Calu3 (cell line): ENCODE data around the gene AVPI1. TPM values are rescaled to one million over a fixed set of nuclear protein-coding genes. Genes with fewer than 3 reads are reported as not detected.

ENCODE experiments used
- BruUV-seq: library from RNA; stranded (reverse); fragments of 400-500 nt; replicated peaks from 2 replicates; lab custom pipeline; 2021; lab: Mats Ljungman, UMichigan
- CTCF ChIA-PET: fragments of 300-600 bp; sonication (Branson Sonifier 250); formaldehyde crosslinking; loops from one replicate; lab custom pipeline; 2022; ENCODE audit warnings: antibody characterized with exemption; lab: Charles Lee
- DNase-seq: peaks from one replicate; pipeline ENCODE4 v3.0.0; 2022
- H3K27ac Mint-ChIP-seq: one replicate; pipeline ENCODE4 v1.8.0; 2022; ENCODE audit warnings: mixed read lengths; ENCODE audit not compliant: unreplicated experiment
- H3K27me3 Mint-ChIP-seq: one replicate; pipeline ENCODE4 v1.8.0; 2022; ENCODE audit warnings: mixed read lengths; ENCODE audit not compliant: unreplicated experiment
- H3K36me3 Mint-ChIP-seq: one replicate; pipeline ENCODE4 v1.8.0; 2022; ENCODE audit warnings: mild to moderate bottlenecking, moderate library complexity, mixed read lengths; ENCODE audit not compliant: insufficient read depth, unreplicated experiment
- H3K4me1 Mint-ChIP-seq: one replicate; pipeline ENCODE4 v1.8.0; 2022; ENCODE audit warnings: mild to moderate bottlenecking, low read depth, mixed read lengths; ENCODE audit not compliant: unreplicated experiment
- H3K4me3 Mint-ChIP-seq: one replicate; pipeline ENCODE4 v1.8.0; 2022; ENCODE audit warnings: mild to moderate bottlenecking, low read depth, moderate library complexity, mixed read lengths; ENCODE audit not compliant: unreplicated experiment
- H3K9me3 Mint-ChIP-seq: one replicate; pipeline ENCODE4 v1.8.0; 2022; ENCODE audit warnings: low read depth, mixed read lengths; ENCODE audit not compliant: unreplicated experiment
- intact Hi-C: fragments of 100-400 bp; cut with micrococcal nuclease; formaldehyde crosslinking; loops from one replicate; pipeline ENCODE4 v1.10.0; 2022; ENCODE audit not compliant: unreplicated experiment
- total RNA-seq: library from RNA; stranded (reverse); gene quantifications from 2 replicates; pipeline ENCODE4 v1.2.3, GENCODE V29; 2022
- TF ChIP-seq, protein P1 (sequence below): fragments of 200-600 bp; IDR thresholded peaks from one replicate; pipeline ENCODE4 v1.8.0; 2022; ENCODE audit warnings: antibody characterized with exemption; ENCODE audit not compliant: unreplicated experiment

AVPI1 gene
- total RNA-seq, 1 experiment from 2014 or later: 16.9 TPM

DNA sequence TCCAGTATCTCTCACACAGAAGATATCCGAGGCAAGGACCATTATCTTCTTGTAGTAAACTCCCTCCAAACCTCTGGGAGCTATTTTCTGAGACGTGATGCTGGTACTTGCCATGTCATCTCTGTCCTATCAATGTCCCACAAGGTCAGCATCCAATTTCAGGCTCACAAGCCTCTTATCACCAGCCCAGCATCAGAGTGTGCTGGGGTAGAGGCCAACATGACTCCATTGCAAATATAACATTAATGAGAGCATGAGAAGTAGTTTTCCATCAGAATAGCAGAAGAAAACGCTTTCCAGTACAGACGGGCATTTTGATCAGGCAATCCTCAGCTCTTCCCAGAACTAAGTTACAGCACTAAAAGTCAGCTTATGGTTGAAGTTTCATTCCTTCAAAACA, 59.3 kb downstream of the AVPI1 start:
- Mint-ChIP-seq H3K27me3 (no peaks in the 10 kb centered on the region), H3K9me3 (no peaks in the 10 kb centered on the region), H3K4me3 (no peak overlapping the region), H3K4me1 (no peaks in the 10 kb centered on the region), H3K27ac (no peak overlapping the region), H3K36me3 (peaks cover 3% of the 10 kb centered on the region)
- TF ChIP-seq, protein P1, sequence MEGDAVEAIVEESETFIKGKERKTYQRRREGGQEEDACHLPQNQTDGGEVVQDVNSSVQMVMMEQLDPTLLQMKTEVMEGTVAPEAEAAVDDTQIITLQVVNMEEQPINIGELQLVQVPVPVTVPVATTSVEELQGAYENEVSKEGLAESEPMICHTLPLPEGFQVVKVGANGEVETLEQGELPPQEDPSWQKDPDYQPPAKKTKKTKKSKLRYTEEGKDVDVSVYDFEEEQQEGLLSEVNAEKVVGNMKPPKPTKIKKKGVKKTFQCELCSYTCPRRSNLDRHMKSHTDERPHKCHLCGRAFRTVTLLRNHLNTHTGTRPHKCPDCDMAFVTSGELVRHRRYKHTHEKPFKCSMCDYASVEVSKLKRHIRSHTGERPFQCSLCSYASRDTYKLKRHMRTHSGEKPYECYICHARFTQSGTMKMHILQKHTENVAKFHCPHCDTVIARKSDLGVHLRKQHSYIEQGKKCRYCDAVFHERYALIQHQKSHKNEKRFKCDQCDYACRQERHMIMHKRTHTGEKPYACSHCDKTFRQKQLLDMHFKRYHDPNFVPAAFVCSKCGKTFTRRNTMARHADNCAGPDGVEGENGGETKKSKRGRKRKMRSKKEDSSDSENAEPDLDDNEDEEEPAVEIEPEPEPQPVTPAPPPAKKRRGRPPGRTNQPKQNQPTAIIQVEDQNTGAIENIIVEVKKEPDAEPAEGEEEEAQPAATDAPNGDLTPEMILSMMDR: no peak
- CTCF ChIA-PET: no interaction called here
- BruUV-seq: no TSS peak
- DNase-seq: no peak
- intact Hi-C loops: no loop called here

Other genes starting within 250 kb of the AVPI1 start
- gene EXOSC1, start 241.2 kb downstream of the AVPI1 start, total RNA-seq: 28.6 and 29.5 TPM in 2 replicates
- gene ZDHHC16, start 241.1 kb downstream of the AVPI1 start, total RNA-seq: 25.7 and 27.7 TPM in 2 replicates
- 39.8 and 46.5 TPM in 2 replicates for gene MMS19, start 188.8 kb downstream of the AVPI1 start, total RNA-seq
- gene UBTD1, start 188.3 kb downstream of the AVPI1 start, total RNA-seq: 8.7 and 9.3 TPM in 2 replicates
- 0.47 and 0.90 TPM in 2 replicates for gene ANKRD2, start 114.5 kb downstream of the AVPI1 start, total RNA-seq
- gene HOGA1, start 102.9 kb downstream of the AVPI1 start, total RNA-seq: 7.8 and 7.9 TPM in 2 replicates
- 1.5 and 1.7 TPM in 2 replicates for gene C10orf62, start 97.5 kb downstream of the AVPI1 start, total RNA-seq
- 5.5 and 6.2 TPM in 2 replicates for gene MORN4, start 53.7 kb downstream of the AVPI1 start, total RNA-seq
- 12.6 and 13.0 TPM in 2 replicates for gene PI4K2A, start 46.6 kb downstream of the AVPI1 start, total RNA-seq
- 18.1 and 20.2 TPM in 2 replicates for gene MARVELD1, start 26.5 kb upstream of the AVPI1 start, total RNA-seq
- gene ZFYVE27, start 49.9 kb upstream of the AVPI1 start, total RNA-seq: 28.3 and 30.0 TPM in 2 replicates
- gene SFRP5, start 84.8 kb upstream of the AVPI1 start, total RNA-seq: 0.19 and 0.20 TPM in 2 replicates
- 1.0 and 1.4 TPM in 2 replicates for gene GOLGA7B, start 162.6 kb upstream of the AVPI1 start, total RNA-seq